Right lobe of liver (tissue), 6 donors: Measurements from ENCODE around the gene ACRBP. TPM values are rescaled to one million over a fixed set of nuclear protein-coding genes. Genes with fewer than 3 reads are reported as not detected.
A peak's percentile ranks its signal among the peaks of the same experiment; 100 is the strongest.

ENCODE experiments used
- ATAC-seq, 4 donors: fragments of 200-7000 bp; cut with Tn5 transposase; one replicate each; pipeline ENCODE4 v1.9.1; 2020; ENCODE audit warnings: mild to moderate bottlenecking in 4 of 4, moderate library complexity in 4 of 4
- DNase-seq, 3 donors: peaks; one replicate each; pipeline ENCODE4 v3.0.0-alpha.2; 2020
- H3K27ac ChIP-seq, 3 donors: fragments of 200-600 bp; one replicate each; pipeline ENCODE4 v1.8.0; 2022
- H3K27me3 ChIP-seq, 2 donors: fragments of 200-600 bp; one replicate each; pipeline ENCODE4 v1.8.0; 2022
- H3K36me3 ChIP-seq, 4 donors: fragments of 200-600 bp; sonication (generic) in 1 of 4; one replicate each; pipeline versions ENCODE4 v1.5.1 to v1.8.0; 2017 to 2022; ENCODE audit warnings: control low read depth in 1 of 4
- H3K4me1 ChIP-seq, 4 donors: fragments of 200-600 bp; sonication (generic) in 1 of 4; one replicate each; pipeline versions ENCODE4 v1.5.1 to v1.8.0; 2017 to 2022; ENCODE audit warnings: control low read depth in 1 of 4
- H3K4me3 ChIP-seq, 3 donors: fragments of 200-600 bp; one replicate each; pipeline ENCODE4 v1.8.0; 2022
- H3K9me3 ChIP-seq, 4 donors: fragments of 200-600 bp; sonication (generic) in 1 of 4; one replicate each; pipeline versions ENCODE4 v1.5.1 to v1.8.0; 2017 to 2022; ENCODE audit warnings: control low read depth in 1 of 4
- CTCF ChIP-seq, 4 donors: fragments of 200-600 bp in 3 of 4; fragments of 450-650 bp in 1 of 4; IDR thresholded peaks; one replicate each; pipeline versions ENCODE4 v1.5.1 to v1.8.0; 2016 to 2022; ENCODE audit warnings: antibody characterized with exemption in 4 of 4, mild to moderate bottlenecking in 2 of 4
- POLR2A ChIP-seq: fragments of 450-650 bp; IDR thresholded peaks from one replicate; pipeline ENCODE4 v1.6.1; 2017; ENCODE audit warnings: antibody characterized with exemption, mild to moderate bottlenecking
- WGBS: methylation state at CpG from one replicate; pipeline ENCODE4 v1.1.6; 2018; ENCODE audit warnings: low coverage, low lambda C conversion rate; ENCODE audit not compliant: insufficient coverage; ENCODE audit errors: missing lambda C conversion rate; 5-methylcytosine and 5-hydroxymethylcytosine counted together
- intact Hi-C, 2 donors: fragments of 100-400 bp; cut with DNase I; formaldehyde crosslinking; loops; one replicate each; pipeline versions ENCODE4 v1.11.2 to v1.14.1; 2022
- total RNA-seq, 6 experiments: library from RNA; depleted of rRNA in 2 of 6; stranded (reverse); fragments of >200 nt in 2 of 6; fragmentation: NEBNext Ultra II Directional in 3 of 6; extraction: Animal tissue kit (Norgen Biotek cat#: 25700) in 3 of 6; gene quantifications; one replicate each; pipeline versions ENCODE4 v1.1.0 to v1.2.4, GENCODE V29; 2016 to 2023
- donor health status: DM: no; HTN: yes; CAD: no.
- donor health status: DM: no; HTN: no; CAD: no.
- donor health status: DM: no; HTN: no; CAD: no.
- donor health status: DM: no; HTN: yes; CAD: no.
- donor health status: DM: no; HTN: yes; CAD: no.

ACRBP gene
- total RNA-seq, 6 experiments from 2014 or later: 0.95 to 3.3 (median 1.7) TPM; not detected in 1

DNA sequence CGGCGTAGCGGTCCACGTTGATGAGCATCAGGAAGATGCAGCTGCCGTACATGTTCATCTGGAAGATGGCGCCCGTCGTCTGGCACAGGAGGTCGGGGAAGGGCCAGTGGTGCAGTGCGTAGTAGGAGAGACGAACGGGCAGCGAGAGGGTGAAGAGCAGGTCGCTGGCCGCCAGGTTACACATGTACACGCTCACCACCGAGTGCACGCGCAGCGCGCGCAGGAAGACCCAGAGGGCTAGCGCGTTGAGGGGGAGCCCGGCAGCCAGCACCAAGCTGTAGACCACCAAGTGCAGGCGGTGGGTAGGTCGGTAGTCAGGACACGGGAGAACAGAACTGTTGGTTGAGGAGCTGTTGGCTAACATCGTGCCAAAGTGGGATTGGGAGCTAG is 26.4 kb downstream of the ACRBP start:
- DNase-seq: no peak
- H3K27ac ChIP-seq: no peak overlapping the region
- H3K36me3 ChIP-seq: no peaks in the 10 kb centered on the region
- no peak for TF ChIP-seq CTCF (IDR thresholded peaks at IDR 0.05)
- TF ChIP-seq POLR2A: no peak
- H3K9me3 ChIP-seq: no peaks in the 10 kb centered on the region
- peak overlapping the region in 1 of 3 donors; percentile 34 for H3K4me3 ChIP-seq
- no peaks in the 10 kb centered on the region for H3K27me3 ChIP-seq
- 85% methylated on average over 25 of the region's 29 CpGs for WGBS
- H3K4me1 ChIP-seq: no peaks in the 10 kb centered on the region
- no peak for ATAC-seq
- intact Hi-C loops: loop anchor here (10.0 kb wide), 2 partner anchors 74 to 214 kb away; no protein-coding TSS in a partner anchor

DNA sequence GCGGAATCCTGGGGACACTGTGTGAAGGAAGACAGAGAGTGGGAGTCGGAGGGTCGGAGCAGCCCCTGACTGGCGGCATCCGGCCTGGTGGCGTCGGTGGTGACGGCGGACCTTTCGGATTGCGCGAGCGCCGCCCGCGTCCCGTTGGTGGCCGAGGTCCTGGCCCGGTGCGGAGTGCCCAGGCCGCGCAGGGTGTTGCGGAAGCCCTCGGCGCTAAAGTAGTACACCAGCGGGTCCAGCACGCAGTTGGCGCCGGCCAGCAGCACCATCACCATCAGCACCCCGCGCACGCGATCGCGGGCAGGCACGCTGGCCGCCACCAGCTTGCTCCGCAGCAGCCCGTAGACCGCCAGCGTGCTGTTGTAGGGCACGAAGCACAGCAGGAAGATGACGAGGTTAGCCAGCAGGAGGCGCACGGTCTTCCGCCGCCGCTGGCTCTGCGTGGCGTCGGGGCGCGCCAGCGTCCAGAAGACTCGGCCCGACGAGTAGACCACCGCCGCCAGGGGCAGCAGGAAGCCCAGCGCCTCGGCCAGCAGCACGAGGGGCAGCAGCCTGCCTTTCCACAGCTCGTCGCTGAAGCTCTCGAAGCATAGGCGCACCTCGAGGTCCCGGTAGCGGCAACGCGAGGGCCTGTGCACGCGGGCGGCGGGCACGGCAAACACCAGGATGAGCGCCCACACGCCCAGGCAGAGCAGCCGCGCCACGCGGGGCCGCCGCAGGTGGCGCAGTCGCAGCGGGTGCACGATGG is 26.9 kb downstream of the ACRBP start:
- ATAC-seq: peak; percentile 46 to 64 (median 58)
- peak overlapping the region in 1 of 3 donors; percentile 34 for H3K4me3 ChIP-seq
- intact Hi-C loops: loop anchor here (10.0 kb wide), 2 partner anchors 74 to 214 kb away; no protein-coding TSS in a partner anchor

GRCh38 chr12:6618483-6619225 is 28.6 kb downstream of the ACRBP start:
- H3K4me1 ChIP-seq: peaks cover 0 to 13% (median 4%) of the 10 kb centered on the region in 4 donors
- no peaks in the 10 kb centered on the region for H3K9me3 ChIP-seq
- DNase-seq: no peak
- no peak overlapping the region for H3K4me3 ChIP-seq
- TF ChIP-seq CTCF (IDR thresholded peaks at IDR 0.05): no peak
- no peaks in the 10 kb centered on the region for H3K27me3 ChIP-seq
- H3K27ac ChIP-seq: no peak overlapping the region
- intact Hi-C loops: no loop called here
- no peak for ATAC-seq
- no peaks in the 10 kb centered on the region for H3K36me3 ChIP-seq
- 60% methylated on average over 4 of the region's 5 CpGs for WGBS

More for the DNA sequence above, 26.9 kb downstream of the ACRBP start:
- H3K9me3 ChIP-seq: no peaks in the 10 kb centered on the region
- DNase-seq: peak in 2 of 3 donors; percentile 56 to 65
- no peaks in the 10 kb centered on the region for H3K4me1 ChIP-seq
- no peak overlapping the region for H3K27ac ChIP-seq
- TF ChIP-seq CTCF (IDR thresholded peaks at IDR 0.05): peak; percentile 34 to 59 (median 41)
- no peak for TF ChIP-seq POLR2A
- no peaks in the 10 kb centered on the region for H3K36me3 ChIP-seq
- 47% methylated on average over 15 of the region's 88 CpGs for WGBS
- no peaks in the 10 kb centered on the region for H3K27me3 ChIP-seq

DNA sequence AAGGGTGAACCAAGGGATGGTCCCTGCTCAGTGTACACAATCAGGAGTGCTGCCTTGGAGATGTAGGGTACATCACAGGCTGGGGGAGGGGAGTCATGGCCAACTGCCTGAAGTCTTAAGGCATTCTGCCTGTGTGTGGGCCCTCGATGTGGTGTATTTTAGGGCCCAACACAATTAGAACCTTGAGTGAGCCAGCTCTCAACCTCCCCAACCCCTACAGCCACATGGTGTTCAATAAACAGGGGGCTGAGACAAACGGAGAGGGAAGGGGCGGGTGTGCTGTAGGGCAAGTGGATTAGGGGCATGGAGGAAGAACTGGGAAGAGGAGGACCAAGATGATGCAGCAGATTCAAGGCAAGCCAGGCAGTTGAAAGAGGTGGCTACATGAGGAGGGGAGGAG is 31.4 kb downstream of the ACRBP start:
- TF ChIP-seq CTCF (IDR thresholded peaks at IDR 0.05) (no peak), POLR2A (no peak)
- 52% methylated on average over 3 of the region's 3 CpGs for WGBS
- no peak overlapping the region for H3K27ac ChIP-seq
- H3K36me3 ChIP-seq: no peaks in the 10 kb centered on the region
- ATAC-seq (no peak), DNase-seq (no peak)
- intact Hi-C loops: no loop called here
- H3K4me1 ChIP-seq: peaks cover 0 to 20% (median 7%) of the 10 kb centered on the region in 4 donors
- H3K9me3 ChIP-seq: no peaks in the 10 kb centered on the region
- no peak overlapping the region for H3K4me3 ChIP-seq
- H3K27me3 ChIP-seq: no peaks in the 10 kb centered on the region
